Endothelial cell of umbilical vein (primary cell): ENCODE data around the gene RAPGEF6.

Experiments used
- GATA2 ChIP-seq: IDR thresholded peaks from 2 replicates; pipeline ENCODE4 v1.7.0; 2011; ENCODE audit warnings: low read depth, mild to moderate bottlenecking, moderate library complexity, mixed read lengths, low read length; ENCODE audit not compliant: insufficient read length, insufficient read depth
- TF ChIP-seq, protein P1 (sequence below), 2 donors: IDR thresholded peaks; 1 replicate in 1 of 2; 2 replicates in 1 of 2; pipeline ENCODE4 v1.5.1; 2011; ENCODE audit warnings: low read length in 2 of 2, mild to moderate bottlenecking in 2 of 2, moderate library complexity in 2 of 2, control low read depth in 1 of 2, inconsistent platforms in 1 of 2, low read depth in 1 of 2; ENCODE audit not compliant: insufficient read depth in 1 of 2; ENCODE audit errors: extremely low read depth in 1 of 2

DNA sequence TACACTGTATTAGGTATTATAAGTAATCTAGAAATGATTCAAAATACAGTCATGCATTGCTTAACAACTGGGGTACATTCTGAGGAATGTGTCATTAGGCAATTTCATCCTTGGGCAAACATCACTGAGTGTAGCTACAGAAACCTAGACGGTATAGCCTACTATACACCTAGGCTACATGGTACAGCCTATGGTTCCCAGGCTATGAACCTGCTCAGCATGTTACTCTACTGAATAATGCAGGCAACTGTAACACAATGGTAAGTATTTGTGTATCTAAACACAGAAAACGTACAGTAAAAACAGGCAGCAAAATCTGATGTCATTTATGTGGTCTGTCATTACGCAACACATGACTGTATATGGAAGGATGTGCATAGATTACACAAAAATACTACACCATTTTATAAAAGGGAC lies 96.8 kb downstream of the RAPGEF6 start:
- TF ChIP-seq, protein P1, sequence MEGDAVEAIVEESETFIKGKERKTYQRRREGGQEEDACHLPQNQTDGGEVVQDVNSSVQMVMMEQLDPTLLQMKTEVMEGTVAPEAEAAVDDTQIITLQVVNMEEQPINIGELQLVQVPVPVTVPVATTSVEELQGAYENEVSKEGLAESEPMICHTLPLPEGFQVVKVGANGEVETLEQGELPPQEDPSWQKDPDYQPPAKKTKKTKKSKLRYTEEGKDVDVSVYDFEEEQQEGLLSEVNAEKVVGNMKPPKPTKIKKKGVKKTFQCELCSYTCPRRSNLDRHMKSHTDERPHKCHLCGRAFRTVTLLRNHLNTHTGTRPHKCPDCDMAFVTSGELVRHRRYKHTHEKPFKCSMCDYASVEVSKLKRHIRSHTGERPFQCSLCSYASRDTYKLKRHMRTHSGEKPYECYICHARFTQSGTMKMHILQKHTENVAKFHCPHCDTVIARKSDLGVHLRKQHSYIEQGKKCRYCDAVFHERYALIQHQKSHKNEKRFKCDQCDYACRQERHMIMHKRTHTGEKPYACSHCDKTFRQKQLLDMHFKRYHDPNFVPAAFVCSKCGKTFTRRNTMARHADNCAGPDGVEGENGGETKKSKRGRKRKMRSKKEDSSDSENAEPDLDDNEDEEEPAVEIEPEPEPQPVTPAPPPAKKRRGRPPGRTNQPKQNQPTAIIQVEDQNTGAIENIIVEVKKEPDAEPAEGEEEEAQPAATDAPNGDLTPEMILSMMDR (IDR thresholded peaks at IDR 0.05; ENCODE audit: extremely low read depth in 1 of 2, insufficient read depth in 1 of 2, low read depth in 1 of 2, low read length in 2 of 2): no peak
- no peak for TF ChIP-seq GATA2
